K562 (cell line): ENCODE data around the gene FGR. TPM values are rescaled to one million over a fixed set of nuclear protein-coding genes. Genes with fewer than 3 reads are reported as not detected.
A peak's percentile ranks its signal among the peaks of the same experiment; 100 is the strongest.

ENCODE experiments used
- ATAC-seq: fragments of 200-7000 bp; cut with Tn5 transposase; 3 replicates; pipeline ENCODE4 v1.9.1; 2020; ENCODE audit warnings: moderate library complexity
- BruUV-seq: library from RNA; stranded (reverse); fragments of 400-500 nt; replicated peaks from 2 replicates; lab custom pipeline; 2021; lab: Mats Ljungman, UMichigan
- CTCF ChIA-PET: fragments of 300-600 bp; formaldehyde crosslinking; extraction: SDS; loops from one replicate; lab custom pipeline; 2021; ENCODE audit warnings: low intra/inter-chr PET ratio; lab: Yijun Ruan, JAX
- POLR2A ChIA-PET: fragments of 300-600, 350-650 bp; sonication (Branson Sonifier 250); formaldehyde crosslinking; extraction: SDS; loops from one replicate; lab custom pipeline; 2021; ENCODE audit warnings: antibody characterized with exemption, inconsistent platforms; lab: Yijun Ruan, JAX
- DNase-seq, 4 experiments: peaks; one replicate each; pipeline versions ENCODE4 v3.0.0 to v3.0.0-alpha.2; 2011 to 2018; ENCODE audit warnings: low spot score in 3 of 4, mixed read lengths in 3 of 4; ENCODE audit errors: extremely low read depth in 1 of 4
- FAIRE-seq: peaks from 2 replicates; lab custom pipeline; 2011; peaks lifted over from hg19 to GRCh38; lab: Jason Lieb, UNC
- H2AFZ ChIP-seq: 2 replicates; pipeline ENCODE4 v1.6.0; 2011; ENCODE audit warnings: low read depth, low read length, control low read depth, inconsistent platforms
- H3K27ac ChIP-seq: fragments of 200-600 bp; 3 replicates; pipeline ENCODE4 v1.8.0; 2011; ENCODE audit warnings: low read depth, mild to moderate bottlenecking, control low read depth, inconsistent platforms, low read length, moderate library complexity, mixed read lengths; ENCODE audit errors: extremely low read depth
- H3K27me3 ChIP-seq, 2 experiments: fragments of 300-600 bp in 1 of 2; 2 replicates in 1 of 2; 3 replicates in 1 of 2; pipeline versions ENCODE4 v1.6.0 to v1.8.0; 2011; ENCODE audit warnings: inconsistent platforms in 2 of 2, low read length in 2 of 2, mild to moderate bottlenecking in 1 of 2, mixed read lengths in 1 of 2, moderate library complexity in 1 of 2; ENCODE audit not compliant: control insufficient read depth in 2 of 2, insufficient read depth in 2 of 2
- H3K36me3 ChIP-seq: fragments of 300-600 bp; 3 replicates; pipeline ENCODE4 v1.8.0; 2011; ENCODE audit warnings: mild to moderate bottlenecking, low read length, inconsistent platforms; ENCODE audit not compliant: control insufficient read depth, insufficient read depth
- H3K4me1 ChIP-seq, 2 experiments: fragments of 200-600 bp in 1 of 2; replicated peaks in 1 of 2; 2 replicates in 1 of 2; 3 replicates in 1 of 2; pipeline versions ENCODE4 v1.5.1 to v1.8.0; 2011; ENCODE audit warnings: inconsistent platforms in 2 of 2, low read length in 2 of 2, mild to moderate bottlenecking in 1 of 2, mixed read lengths in 1 of 2, moderate library complexity in 1 of 2; ENCODE audit not compliant: control insufficient read depth in 2 of 2, insufficient read depth in 2 of 2
- H3K4me2 ChIP-seq: 2 replicates; pipeline ENCODE4 v1.6.1; 2011; ENCODE audit warnings: low read length, control low read depth, inconsistent platforms, mixed read lengths; ENCODE audit not compliant: insufficient read depth
- H3K4me3 ChIP-seq: fragments of 200-600 bp; sonication (generic), shearing (Covaris generic); 2 replicates; pipeline ENCODE4 v1.5.1; 2016; ENCODE audit warnings: control low read depth, inconsistent platforms
- H3K79me2 ChIP-seq: fragments of 200-600 bp; 3 replicates; pipeline ENCODE4 v1.8.0; 2011; ENCODE audit warnings: low read length, inconsistent platforms; ENCODE audit not compliant: control insufficient read depth, insufficient read depth
- H3K9ac ChIP-seq, 2 experiments: 2 replicates each; pipeline versions ENCODE4 v1.6.0 to v1.6.1; 2011; ENCODE audit warnings: low read depth in 2 of 2, low read length in 2 of 2, control low read depth in 1 of 2, inconsistent platforms in 1 of 2, mild to moderate bottlenecking in 1 of 2, mixed read lengths in 1 of 2; ENCODE audit not compliant: insufficient read depth in 1 of 2
- H3K9me1 ChIP-seq: one replicate; pipeline ENCODE4 v1.6.0; 2011; ENCODE audit warnings: inconsistent platforms, mild to moderate bottlenecking, low read length, moderate library complexity; ENCODE audit not compliant: control insufficient read depth, insufficient read depth
- H3K9me3 ChIP-seq: replicated peaks from 2 replicates; pipeline ENCODE4 v1.5.1; 2011; ENCODE audit warnings: low read depth, low read length, inconsistent platforms; ENCODE audit not compliant: control insufficient read depth, insufficient read depth
- H4K20me1 ChIP-seq: replicated peaks from 2 replicates; pipeline ENCODE4 v1.6.1; 2011; ENCODE audit warnings: low read length, inconsistent platforms, mixed read lengths; ENCODE audit not compliant: control insufficient read depth, insufficient read depth
- CBX1 ChIP-seq: sonication (generic); IDR thresholded peaks from 2 replicates; pipeline ENCODE4 v1.6.1; 2016; ENCODE audit warnings: antibody characterized with exemption, low read depth, mild to moderate bottlenecking
- CCNT2 ChIP-seq: IDR thresholded peaks from 2 replicates; pipeline ENCODE4 v1.6.1; 2011; ENCODE audit warnings: borderline replicate concordance, low read depth, mild to moderate bottlenecking, moderate library complexity, mixed read lengths, low read length; ENCODE audit not compliant: insufficient read length; ENCODE audit errors: extremely low read depth
- CTBP1 ChIP-seq: fragments of 450-650 bp; IDR thresholded peaks from 2 replicates; pipeline ENCODE4 v1.6.1; 2016; ENCODE audit warnings: borderline replicate concordance
- ERF ChIP-seq: fragments of 450-650 bp; formaldehyde crosslinking; IDR thresholded peaks from 2 replicates; pipeline ENCODE4 v1.4.0; 2020; ENCODE audit warnings: mild to moderate bottlenecking, mixed read lengths
- GTF2A2 ChIP-seq: IDR thresholded peaks from 2 replicates; pipeline ENCODE4 v1.6.1; 2016; ENCODE audit warnings: mild to moderate bottlenecking, missing genetic modification characterization, missing compliant biosample characterization
- HOXB6 ChIP-seq: fragments of 250-450 bp; sonication (Bioruptor Pico); IDR thresholded peaks from 2 replicates; pipeline ENCODE4 v1.5.1; 2022; ENCODE audit warnings: mild to moderate bottlenecking, borderline replicate concordance
- KAT7 ChIP-seq: sonication (generic); formaldehyde crosslinking; IDR thresholded peaks from 2 replicates; pipeline ENCODE4 v1.8.0; 2022; ENCODE audit warnings: missing genetic modification reagents, mild to moderate bottlenecking, borderline replicate concordance
- RB1 ChIP-seq: fragments of 450-650 bp; IDR thresholded peaks from 2 replicates; pipeline ENCODE4 v1.6.1; 2017; ENCODE audit warnings: low read depth, mild to moderate bottlenecking
- ZNF551 ChIP-seq: fragments of 250-450 bp; sonication (Bioruptor Pico); IDR thresholded peaks from 2 replicates; pipeline ENCODE4 v1.5.0; 2021; ENCODE audit warnings: mild to moderate bottlenecking, moderate library complexity
- WGBS: fragments of 100-300 bp; shearing (Covaris generic); methylation state at CpG from one replicate; pipeline ENCODE4 v1.1.6; 2016; ENCODE audit warnings: low coverage, mixed read lengths; ENCODE audit not compliant: insufficient coverage; ENCODE audit errors: missing lambda C conversion rate; 5-methylcytosine and 5-hydroxymethylcytosine counted together
- in situ Hi-C: fragments of 300-500 bp; cut with MboI; formaldehyde crosslinking; loops from 4 replicates; pipeline ENCODE4 v1.15.0; 2018; ENCODE audit warnings: inconsistent platforms, mixed read lengths
- intact Hi-C: fragments of 100-400 bp; cut with micrococcal nuclease; formaldehyde crosslinking; loops from 2 replicates; pipeline ENCODE4 v1.14.2; 2022
- polyA plus RNA-seq, 8 experiments: library from polyadenylated mRNA; depleted of rRNA in 4 of 8; stranded (reverse) in 5 of 8; unstranded in 3 of 8; fragments of >200 nt; fragmentation: Nextera tagmentation in 2 of 8; fragmentation: Illumina TruSeq in 1 of 8; extraction: Ambion mirVana in 2 of 8; extraction: Trizol in 1 of 8; gene quantifications; 2 replicates each; pipeline versions ENCODE4 v1.2.1 to v1.2.3, GENCODE V29; 2011 to 2014; ENCODE audit warnings: inconsistent platforms in 1 of 8, missing spikeins in 1 of 8
- total RNA-seq, 7 experiments: library from RNA; depleted of rRNA in 6 of 7; stranded (reverse); fragments of >200 nt in 6 of 7; fragmentation: Illumina TruSeq in 2 of 7; extraction: Trizol in 2 of 7; gene quantifications; 2 replicates each; pipeline versions ENCODE4 v1.2.1 to v1.2.3, GENCODE V29; 2011 to 2021; ENCODE audit warnings: low replicate concordance in 1 of 7
- TF ChIP-seq, protein P1 (sequence below): fragments of 200-800 bp; sonication (Bioruptor generic); IDR thresholded peaks from 2 replicates; pipeline ENCODE4 v1.6.1; 2017; ENCODE audit warnings: missing genetic modification characterization, missing compliant biosample characterization
- TF ChIP-seq, protein P2 (sequence below): fragments of 450-650 bp; IDR thresholded peaks from 2 replicates; pipeline ENCODE4 v1.6.1; 2016
- TF ChIP-seq, protein P3 (sequence below): conservative IDR thresholded peaks from 2 replicates; pipeline ENCODE4 v1.6.1; 2011; ENCODE audit warnings: low read depth, mild to moderate bottlenecking, low read length; ENCODE audit not compliant: control insufficient read depth
- TF ChIP-seq, protein P4 (sequence below), 3 experiments: IDR thresholded peaks in 2 of 3; conservative IDR thresholded peaks in 1 of 3; 2 replicates each; pipeline ENCODE4 v1.5.1; 2011 to 2012; ENCODE audit warnings: low read length in 3 of 3, mild to moderate bottlenecking in 3 of 3, control low read depth in 2 of 3, improper control_type of control experiment in 1 of 3, inconsistent platforms in 1 of 3, low read depth in 1 of 3, mixed read lengths in 1 of 3, moderate library complexity in 1 of 3; ENCODE audit not compliant: insufficient read depth in 2 of 3

The FGR gene
- total and polyA plus RNA-seq, 9 of the 15 experiments (the other 6 are each of a cell fraction or from before 2014, with no cell fraction given): 0.04 to 0.11 TPM; not detected in 7

DNA sequence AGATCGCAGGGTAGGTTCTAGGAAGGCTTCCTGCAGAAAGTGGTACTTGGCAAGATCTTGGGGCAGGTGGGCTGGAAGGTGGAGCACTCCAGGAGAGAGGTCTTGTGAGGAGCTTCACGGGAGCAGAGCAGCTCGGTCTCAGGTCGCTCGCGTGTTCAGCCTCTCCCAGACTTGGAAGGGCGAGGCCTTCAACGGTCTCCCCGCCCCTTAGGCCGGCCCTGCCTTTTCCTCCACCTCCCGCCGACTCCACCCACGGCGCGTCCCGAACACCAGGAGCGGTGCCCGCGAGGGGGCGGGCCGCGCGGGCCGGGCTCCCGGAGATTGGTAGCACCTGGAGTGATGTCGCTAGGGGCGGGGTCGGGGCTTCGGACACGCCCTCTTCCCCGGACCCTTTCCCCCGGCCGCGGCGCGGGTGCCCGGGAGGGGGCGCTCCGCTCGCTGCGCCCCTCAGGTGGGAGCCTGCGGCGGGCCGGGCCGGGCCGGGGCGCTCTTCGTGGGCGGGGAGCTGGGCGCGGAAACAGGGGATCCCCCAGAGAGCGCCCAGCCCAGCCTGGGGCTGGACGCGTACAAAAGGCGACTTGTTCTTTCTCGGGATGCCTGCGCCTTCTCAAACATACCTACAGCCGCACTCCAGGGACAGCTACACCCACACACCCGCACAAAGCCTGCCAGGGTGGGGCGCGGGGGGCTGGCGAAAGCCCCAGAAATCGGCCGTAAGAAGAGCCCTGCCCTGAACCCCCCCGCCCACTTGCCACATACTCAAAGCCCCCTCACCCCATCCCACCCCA, 66.5 kb downstream of the FGR start:
- H3K4me3 ChIP-seq: peak overlapping the region; percentile 15
- peaks cover 71 to 98% of the 10 kb centered on the region in 2 experiments for H3K4me1 ChIP-seq
- BruUV-seq: no TSS peak
- peak overlapping the region; percentile 47 for H3K27ac ChIP-seq
- WGBS: 3% methylated on average over 41 of the region's 65 CpGs
- H3K4me2 ChIP-seq: peak overlapping the region; percentile 59
- CTCF ChIA-PET: interaction anchor here (1.8 kb wide), 1 partner anchor 38 kb away, joined by 6 read pairs; no protein-coding TSS in a partner anchor
- POLR2A ChIA-PET: interaction anchor here (0.5 to 4.8 kb wide), 8 partner anchors 9 to 414 kb away, joined by 3 to 29 read pairs (median 4); partner anchors contain the start of gene SLC9A1
- ATAC-seq (peak; percentile 92), FAIRE-seq (peak; percentile 92), DNase-seq (peak; percentile 98 to 100 (median 98))
- peaks cover 8% of the 10 kb centered on the region for H3K9me1 ChIP-seq
- in situ Hi-C loops: no loop called here
- H3K36me3 ChIP-seq: peaks cover 13% of the 10 kb centered on the region; the same call in 2 of the 3 replicates
- peaks cover 29% of the 10 kb centered on the region for H4K20me1 ChIP-seq
- H3K79me2 ChIP-seq: peaks cover 78% of the 10 kb centered on the region
- H2AFZ ChIP-seq: no peak overlapping the region
- H3K27me3 ChIP-seq: no peaks in the 10 kb centered on the region
- no peaks in the 10 kb centered on the region for H3K9me3 ChIP-seq
- intact Hi-C loops: no loop called here
- peak overlapping the region; percentile 21 to 90; a peak in 3 of 4 replicates for H3K9ac ChIP-seq
- TF ChIP-seq, protein P1, sequence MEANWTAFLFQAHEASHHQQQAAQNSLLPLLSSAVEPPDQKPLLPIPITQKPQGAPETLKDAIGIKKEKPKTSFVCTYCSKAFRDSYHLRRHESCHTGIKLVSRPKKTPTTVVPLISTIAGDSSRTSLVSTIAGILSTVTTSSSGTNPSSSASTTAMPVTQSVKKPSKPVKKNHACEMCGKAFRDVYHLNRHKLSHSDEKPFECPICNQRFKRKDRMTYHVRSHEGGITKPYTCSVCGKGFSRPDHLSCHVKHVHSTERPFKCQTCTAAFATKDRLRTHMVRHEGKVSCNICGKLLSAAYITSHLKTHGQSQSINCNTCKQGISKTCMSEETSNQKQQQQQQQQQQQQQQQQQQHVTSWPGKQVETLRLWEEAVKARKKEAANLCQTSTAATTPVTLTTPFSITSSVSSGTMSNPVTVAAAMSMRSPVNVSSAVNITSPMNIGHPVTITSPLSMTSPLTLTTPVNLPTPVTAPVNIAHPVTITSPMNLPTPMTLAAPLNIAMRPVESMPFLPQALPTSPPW: peak; percentile 83
- TF ChIP-seq CTBP1 (peak; percentile 95), RB1 (peak; percentile 96), ZNF551 (CRISPR knock-in tag) (no peak), CBX1 (0 out of 2 replicates have a peak, but pooled peaks have one; percentile 30), HOXB6 (no peak), KAT7 (CRISPR knock-in tag) (0 out of 2 replicates have a peak, but pooled peaks have one; percentile 24), GTF2A2 (tag) (no peak), ERF (CRISPR knock-in tag) (no peak), CCNT2 (peak; percentile 94)
- TF ChIP-seq, protein P2, sequence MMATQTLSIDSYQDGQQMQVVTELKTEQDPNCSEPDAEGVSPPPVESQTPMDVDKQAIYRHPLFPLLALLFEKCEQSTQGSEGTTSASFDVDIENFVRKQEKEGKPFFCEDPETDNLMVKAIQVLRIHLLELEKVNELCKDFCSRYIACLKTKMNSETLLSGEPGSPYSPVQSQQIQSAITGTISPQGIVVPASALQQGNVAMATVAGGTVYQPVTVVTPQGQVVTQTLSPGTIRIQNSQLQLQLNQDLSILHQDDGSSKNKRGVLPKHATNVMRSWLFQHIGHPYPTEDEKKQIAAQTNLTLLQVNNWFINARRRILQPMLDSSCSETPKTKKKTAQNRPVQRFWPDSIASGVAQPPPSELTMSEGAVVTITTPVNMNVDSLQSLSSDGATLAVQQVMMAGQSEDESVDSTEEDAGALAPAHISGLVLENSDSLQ: 0 out of 2 replicates have a peak, but pooled peaks have one; percentile 27
- TF ChIP-seq, protein P3, sequence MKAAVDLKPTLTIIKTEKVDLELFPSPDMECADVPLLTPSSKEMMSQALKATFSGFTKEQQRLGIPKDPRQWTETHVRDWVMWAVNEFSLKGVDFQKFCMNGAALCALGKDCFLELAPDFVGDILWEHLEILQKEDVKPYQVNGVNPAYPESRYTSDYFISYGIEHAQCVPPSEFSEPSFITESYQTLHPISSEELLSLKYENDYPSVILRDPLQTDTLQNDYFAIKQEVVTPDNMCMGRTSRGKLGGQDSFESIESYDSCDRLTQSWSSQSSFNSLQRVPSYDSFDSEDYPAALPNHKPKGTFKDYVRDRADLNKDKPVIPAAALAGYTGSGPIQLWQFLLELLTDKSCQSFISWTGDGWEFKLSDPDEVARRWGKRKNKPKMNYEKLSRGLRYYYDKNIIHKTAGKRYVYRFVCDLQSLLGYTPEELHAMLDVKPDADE: peak; percentile 70
- TF ChIP-seq, protein P4, sequence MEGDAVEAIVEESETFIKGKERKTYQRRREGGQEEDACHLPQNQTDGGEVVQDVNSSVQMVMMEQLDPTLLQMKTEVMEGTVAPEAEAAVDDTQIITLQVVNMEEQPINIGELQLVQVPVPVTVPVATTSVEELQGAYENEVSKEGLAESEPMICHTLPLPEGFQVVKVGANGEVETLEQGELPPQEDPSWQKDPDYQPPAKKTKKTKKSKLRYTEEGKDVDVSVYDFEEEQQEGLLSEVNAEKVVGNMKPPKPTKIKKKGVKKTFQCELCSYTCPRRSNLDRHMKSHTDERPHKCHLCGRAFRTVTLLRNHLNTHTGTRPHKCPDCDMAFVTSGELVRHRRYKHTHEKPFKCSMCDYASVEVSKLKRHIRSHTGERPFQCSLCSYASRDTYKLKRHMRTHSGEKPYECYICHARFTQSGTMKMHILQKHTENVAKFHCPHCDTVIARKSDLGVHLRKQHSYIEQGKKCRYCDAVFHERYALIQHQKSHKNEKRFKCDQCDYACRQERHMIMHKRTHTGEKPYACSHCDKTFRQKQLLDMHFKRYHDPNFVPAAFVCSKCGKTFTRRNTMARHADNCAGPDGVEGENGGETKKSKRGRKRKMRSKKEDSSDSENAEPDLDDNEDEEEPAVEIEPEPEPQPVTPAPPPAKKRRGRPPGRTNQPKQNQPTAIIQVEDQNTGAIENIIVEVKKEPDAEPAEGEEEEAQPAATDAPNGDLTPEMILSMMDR (IDR thresholded peaks at IDR 0.05 in 2 of 3, conservative IDR thresholded peaks at IDR 0.05 in 1 of 3; ENCODE audit: insufficient read depth in 2 of 3, low read depth in 1 of 3, low read length in 3 of 3): peak; percentile 83 to 95 (median 87)
